HG02759 (cell line): ENCODE measurements around the gene GALNT16.
A peak's percentile ranks its signal among the peaks of the same experiment; 100 is the strongest.

Experiments used
- ATAC-seq: cut with Tn5 transposase; IDR thresholded peaks from one replicate; pipeline ENCODE4 v1.9.1; 2021; ENCODE audit warnings: mild to moderate bottlenecking, moderate library complexity; ENCODE audit not compliant: unreplicated experiment

The GALNT16 gene

GRCh38 chr14:69333791-69334337 lies 73.9 kb downstream of the GALNT16 start:
- no peak for ATAC-seq

DNA sequence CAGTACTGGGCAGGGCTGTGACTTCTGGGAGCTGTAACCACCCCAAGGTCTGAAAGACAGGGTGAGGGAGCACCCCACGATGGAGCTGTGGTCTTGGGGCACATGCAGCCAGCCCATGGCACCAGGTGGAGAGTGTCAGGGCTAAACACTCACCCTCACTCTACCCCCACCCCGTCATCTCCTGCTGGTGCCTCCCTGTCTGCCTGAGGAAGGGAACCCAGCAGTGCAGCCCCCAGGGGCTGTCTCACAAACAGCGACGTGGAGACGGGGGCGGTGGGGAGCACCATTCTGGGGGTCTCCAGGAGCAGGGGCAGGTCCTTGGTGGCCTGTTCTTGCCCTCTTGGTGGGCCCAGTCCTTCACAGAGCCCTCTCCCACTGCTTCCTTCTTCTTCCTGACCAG lies 74.6 kb downstream of the GALNT16 start:
- no peak for ATAC-seq

GRCh38 chr14:69335371-69335771 lies 75.4 kb downstream of the GALNT16 start:
- ATAC-seq = no peak

DNA sequence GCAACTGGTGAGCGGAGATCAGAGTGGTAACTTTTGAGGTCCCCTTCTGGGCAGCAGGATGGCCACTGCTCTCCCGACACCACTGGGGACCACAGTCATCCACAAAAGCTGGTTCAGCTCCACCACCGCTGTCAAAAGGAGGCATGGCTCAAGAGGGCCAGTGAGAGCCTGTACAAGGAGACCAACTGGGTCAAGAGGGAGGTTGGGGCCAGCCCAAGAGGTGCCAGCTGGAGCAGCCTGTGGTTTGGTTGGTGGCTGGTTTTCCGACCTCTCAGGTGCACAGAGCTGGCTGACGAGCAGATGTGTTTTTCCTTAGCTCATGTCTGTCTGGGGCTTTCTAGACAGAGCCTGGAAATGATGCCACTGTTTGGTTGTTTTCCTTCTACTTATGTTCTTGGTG lies 78.0 kb downstream of the GALNT16 start:
- no peak for ATAC-seq

DNA sequence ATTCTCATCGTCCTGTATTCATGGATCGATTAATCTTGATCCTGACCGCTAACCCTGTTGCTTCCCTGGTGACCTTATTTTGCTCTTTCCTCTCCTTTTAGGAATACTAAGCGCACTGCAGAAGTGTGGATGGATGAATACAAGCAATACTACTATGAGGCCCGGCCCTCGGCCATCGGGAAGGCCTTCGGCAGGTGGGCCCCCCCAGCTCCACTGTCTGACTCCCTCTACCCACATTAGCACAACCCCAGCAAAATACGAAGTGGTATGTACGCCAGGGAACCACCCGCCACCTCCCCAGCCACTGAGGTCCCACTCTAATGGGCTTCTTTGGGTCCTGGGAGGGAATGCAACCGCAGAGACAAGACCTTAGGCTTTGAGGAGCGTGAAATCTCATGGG lies 79.5 kb downstream of the GALNT16 start:
- ATAC-seq = no peak

- ATAC-seq = no peak
Observed at GRCh38 chr14:69342928-69343525, 83.1 kb downstream of the GALNT16 start.

- no peak for ATAC-seq
Observed at GRCh38 chr14:69344171-69344570, 84.2 kb downstream of the GALNT16 start.

- ATAC-seq = no peak
Observed at GRCh38 chr14:69345402-69345801, 85.4 kb downstream of the GALNT16 start.

- no peak for ATAC-seq
Observed at GRCh38 chr14:69346710-69347109, 86.8 kb downstream of the GALNT16 start.

GRCh38 chr14:69349091-69349777 lies 89.3 kb downstream of the GALNT16 start:
- ATAC-seq = no peak

DNA sequence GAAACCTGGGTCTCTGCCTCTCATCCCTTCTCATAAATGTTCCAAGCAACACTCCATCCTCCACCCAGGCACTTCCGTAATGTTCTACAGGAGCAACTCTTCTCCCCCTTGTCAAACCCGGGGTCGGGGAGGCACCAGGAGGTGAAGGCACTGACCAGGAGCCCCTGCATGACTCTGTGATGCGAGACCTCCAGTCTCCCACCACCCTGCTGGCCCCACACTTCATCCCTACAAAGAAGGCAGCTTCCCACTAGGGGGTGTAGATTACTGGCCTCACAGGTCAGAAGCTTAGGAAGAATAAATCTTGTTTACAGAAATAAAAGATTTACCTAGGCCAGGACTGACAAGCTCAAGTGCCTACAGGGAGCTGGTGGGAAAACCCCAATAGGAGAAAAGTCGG lies 90.9 kb downstream of the GALNT16 start:
- ATAC-seq = no peak

DNA sequence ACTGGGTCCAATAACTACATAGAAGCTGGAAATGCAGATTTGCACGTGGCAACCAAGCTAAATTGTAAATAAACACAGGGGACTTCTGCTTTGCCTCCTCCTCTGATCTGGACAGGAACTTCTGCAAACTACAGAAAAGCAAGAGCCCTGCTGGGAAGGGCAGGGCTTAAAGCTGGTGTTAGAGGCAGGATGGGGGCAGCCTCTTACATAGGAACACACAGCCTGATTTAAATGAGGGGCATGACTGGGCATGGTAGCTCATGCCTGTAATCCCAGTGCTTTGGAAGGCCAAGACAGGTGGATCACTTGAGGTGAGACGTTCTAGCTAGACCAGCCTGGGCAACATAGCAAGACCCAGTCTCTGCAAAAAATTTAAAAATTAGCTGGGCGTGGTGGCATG lies 91.4 kb downstream of the GALNT16 start:
- no peak for ATAC-seq

DNA sequence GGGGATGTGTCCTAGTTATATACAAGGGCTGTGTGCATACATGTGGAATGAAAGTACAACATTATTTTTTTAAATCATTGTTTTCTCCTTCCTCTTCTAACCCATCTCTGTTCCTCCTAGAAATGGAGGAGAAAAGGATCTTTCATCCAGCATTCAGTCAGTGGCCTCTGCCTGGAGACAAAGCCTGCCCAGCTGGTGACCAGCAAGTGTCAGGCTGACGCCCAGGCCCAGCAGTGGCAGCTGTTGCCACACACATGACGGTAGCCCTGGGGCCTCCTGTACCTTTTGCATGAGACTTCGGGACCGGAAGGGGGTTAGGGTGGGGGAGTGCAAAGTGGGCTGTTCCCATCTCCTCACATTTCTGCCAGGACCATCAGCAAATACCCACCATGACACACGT lies 92.0 kb downstream of the GALNT16 start:
- no peak for ATAC-seq

DNA sequence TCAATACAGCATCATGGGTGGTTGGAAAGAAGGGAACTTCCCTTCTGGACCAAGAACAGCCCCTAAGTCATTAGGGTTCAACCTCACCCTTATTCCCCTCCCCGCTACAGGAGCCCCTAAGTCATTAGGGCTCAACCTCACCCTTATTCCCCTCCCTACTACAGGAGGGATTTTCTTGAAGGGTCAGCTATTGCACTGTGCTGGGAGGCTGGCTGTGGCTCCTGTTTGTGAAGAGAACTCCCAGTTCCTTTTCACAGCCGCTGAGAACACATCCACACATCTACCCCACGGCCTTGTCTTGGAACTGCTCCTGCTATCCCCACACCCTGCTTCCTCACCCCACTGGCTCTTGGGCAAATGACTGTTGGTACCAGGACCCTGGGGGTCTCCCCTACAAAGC lies 93.2 kb downstream of the GALNT16 start:
- no peak for ATAC-seq

- peak; percentile 92 for ATAC-seq
Observed at GRCh38 chr14:69354383-69355153, 94.6 kb downstream of the GALNT16 start.

DNA sequence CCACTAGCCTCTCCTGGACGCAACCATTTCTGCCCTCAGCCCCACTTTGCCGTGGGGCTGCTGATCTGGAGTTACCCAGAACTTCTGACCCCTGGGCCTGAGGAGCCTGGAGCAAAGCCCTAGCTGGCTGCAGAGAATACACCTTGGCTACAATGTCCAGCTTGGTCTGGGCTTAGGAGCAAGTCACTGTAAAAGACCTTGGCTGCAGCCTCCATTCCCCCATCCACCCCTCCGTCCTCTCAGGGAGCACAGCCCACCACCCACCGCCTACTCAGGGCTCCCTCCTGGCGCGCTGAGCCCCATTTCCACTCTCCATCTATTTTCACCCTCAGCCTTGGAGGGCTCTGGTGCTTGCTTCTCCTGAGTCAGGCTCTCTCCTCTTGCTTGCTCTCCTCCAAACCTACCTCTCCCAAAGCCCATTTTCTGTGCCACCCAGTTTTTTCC lies 95.2 kb downstream of the GALNT16 start:
- ATAC-seq = no peak

DNA sequence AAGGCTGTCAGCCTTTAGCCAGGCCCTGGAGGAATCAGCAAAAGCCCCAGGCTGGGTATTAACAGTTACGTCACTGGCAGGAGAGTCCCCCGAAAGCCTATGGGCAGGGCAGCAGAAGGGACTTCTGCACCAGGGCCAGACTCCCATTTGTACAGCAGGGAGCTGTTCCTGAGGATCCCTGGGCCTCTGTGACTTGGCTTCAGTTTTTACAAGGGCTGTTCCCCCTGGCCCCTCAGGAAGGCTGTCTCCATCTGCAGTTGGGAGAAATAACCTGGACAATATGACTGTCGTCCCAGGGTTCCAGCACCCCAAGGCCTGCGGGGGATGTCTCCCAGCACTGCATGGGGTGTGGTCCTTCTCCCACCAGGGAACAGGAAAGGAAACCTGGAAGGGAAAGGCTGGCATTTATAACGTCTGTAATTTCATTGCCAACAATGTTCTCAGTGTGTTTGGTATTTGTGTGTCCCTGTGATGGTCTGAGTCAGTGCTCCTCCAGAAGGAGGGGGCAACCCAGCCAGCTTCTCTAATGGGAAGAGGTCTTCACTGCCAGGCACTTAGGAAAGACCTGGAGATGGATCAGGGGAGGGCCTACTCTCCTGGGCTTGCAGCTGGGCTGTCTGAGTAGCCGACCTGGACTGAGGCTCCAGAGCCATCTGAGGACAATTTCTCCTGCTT lies 95.8 kb downstream of the GALNT16 start:
- no peak for ATAC-seq

DNA sequence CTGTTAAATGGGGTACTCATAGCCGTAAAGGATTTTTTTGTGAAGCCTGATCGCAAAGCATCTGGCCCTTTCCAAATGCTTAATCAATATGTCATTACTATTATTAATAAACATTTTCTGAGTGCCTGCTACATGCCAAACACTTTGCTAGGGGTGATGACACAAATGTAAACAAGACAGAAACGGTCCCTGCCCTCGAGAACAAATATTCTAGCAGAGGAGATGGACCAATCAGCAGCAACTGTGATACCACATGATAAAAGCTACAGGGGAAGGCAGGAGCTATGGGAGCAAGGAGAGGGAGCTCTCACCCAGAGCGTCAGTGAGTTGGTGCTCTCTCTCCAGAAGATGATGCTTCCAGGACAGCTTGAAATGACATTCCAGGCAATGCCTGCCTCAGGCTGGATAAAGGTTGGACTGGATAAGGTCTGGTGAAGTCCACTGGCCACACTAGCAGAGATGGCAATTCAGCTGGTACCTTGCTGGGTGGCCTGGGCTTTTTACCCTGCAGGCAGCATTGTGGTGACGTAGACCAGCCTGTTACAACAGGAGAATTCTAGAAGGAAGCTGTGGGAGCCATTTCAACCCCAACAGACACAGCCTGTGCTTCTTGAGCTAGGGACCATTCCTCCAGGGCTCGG lies 97.1 kb downstream of the GALNT16 start:
- ATAC-seq = no peak

DNA sequence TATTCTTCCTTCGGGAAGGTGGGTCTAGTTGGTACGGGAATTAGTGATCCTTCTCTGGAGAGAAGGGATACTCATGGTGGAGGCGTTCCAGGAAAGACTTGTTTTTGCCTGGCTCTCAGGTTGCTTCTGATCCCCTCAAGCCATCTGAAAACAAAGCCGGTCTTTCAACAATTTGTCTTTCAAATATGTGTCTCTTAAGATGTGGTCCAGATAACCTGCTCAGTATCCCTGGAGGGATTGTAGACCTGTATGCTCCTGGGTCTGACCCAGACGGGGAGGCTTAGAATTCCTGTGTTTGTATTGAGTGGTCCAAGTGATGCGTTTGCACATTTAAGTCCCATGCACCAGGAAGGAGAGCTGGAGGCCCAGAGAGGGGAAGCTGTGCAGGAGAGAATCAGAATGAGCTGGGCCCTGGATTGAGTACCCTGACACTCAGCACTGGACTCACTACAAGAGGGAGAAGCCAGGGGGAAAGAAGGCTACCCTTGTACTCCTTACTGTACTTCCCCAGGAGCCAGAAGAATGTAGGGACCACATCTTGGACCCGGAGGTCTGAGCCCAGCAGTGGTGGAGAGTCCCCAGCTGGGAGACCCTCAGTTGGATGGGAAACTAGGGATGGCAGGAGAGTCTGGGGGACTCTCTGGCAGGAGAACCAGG lies 97.7 kb downstream of the GALNT16 start:
- ATAC-seq = no peak
